SHP77 (cell line): ENCODE data around the gene NT5E.
"Not testable (repeated sequence)": the region's sequence is repeated elsewhere in the genome, so short reads cannot be mapped to it uniquely, and the experiment has no call there.

Source experiments
- DNase-seq, 2 experiments: peaks; one replicate each; lab custom pipeline; 2025; lab: John Stamatoyannopoulos, UW

NT5E gene

DNA sequence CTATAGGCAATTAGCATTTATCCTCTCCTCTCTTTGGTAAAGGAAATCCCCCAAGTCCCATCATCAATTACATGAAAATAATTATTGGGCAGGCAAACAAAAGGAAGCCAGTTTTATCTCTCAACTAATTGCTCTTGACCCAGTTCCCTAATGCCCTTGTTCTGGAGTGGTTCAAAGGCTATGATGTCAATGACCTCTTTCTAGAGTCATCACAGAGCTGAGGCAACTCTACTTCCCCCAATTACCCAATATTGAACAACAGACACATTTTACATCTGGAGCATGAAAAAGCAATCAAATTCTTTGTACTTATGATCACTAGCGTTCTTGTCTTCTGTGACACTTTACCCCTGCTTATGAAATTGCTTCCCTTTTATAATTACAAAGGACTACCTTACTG is 43.5 kb downstream of the NT5E start:
- DNase-seq = no peak

DNA sequence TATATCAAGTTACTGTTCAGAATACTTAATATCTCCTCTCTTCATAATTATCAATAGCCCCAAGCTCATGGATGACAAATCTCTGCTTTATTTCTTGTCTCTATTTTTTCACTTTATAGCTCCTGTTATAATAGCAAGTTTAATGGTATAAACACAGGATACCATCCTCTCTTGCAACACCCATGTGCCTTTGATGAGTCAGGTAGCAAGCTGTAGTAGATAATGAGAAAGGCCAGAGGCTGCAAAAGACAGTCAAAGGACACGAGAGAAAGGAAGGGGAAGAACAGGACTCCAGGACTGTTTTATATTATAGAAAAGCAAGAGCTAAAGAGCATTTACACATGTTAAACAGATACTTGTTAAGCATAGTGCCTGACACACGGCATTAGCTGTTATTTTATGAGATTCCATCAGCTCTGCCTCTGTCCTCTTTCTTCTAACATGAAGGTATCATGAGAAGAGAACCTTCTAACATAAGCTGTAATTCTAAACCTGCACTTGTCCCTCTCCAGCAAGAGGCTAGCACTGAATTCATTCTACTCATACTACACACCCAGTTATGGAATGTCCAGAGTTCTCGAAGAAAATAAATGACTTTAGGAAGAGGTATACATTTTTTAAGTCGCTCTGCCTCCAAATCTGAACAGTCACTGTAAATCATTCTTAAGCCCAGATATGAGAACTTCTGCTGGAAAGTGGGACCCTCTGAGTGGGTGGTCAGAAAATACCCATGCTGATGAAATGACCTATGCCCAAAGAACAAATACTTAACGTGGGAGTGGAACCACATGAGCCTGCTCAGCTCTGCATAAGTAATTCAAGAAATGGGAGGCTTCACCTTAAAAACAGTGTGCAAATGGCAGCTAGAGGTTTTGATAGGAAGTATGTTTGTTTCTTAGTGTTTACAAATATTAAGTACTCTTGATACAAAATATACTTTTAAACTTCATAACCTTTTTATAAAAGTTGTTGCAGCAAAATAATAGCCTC is 45.0 kb downstream of the NT5E start:
- DNase-seq = no peak

DNA sequence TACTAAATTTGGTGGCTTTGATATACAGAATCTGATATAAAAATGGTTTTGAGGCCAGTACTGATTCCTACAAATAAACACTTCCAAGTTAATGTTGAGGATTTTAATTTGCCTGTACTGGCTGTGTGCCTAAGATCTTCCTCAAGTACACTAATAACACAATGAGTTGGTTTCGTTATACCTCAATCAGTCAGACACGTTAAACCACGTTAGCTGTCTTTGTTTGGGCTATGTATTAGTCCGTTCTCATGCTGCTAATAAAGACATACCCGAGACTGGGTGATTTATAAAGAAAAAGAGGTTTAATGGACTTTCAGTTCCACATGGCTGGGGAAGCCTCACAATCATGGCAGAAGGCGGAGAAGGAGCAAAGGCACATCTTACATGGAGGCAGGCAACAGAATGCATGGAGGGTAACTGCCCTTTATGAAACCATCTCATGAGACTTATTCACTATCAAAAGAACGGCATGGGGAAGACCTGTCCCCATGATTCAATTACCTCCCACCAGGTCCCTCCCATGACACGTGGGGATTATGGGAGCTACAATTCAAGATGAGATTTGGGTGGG is 46.2 kb downstream of the NT5E start:
- DNase-seq = no peak

DNA sequence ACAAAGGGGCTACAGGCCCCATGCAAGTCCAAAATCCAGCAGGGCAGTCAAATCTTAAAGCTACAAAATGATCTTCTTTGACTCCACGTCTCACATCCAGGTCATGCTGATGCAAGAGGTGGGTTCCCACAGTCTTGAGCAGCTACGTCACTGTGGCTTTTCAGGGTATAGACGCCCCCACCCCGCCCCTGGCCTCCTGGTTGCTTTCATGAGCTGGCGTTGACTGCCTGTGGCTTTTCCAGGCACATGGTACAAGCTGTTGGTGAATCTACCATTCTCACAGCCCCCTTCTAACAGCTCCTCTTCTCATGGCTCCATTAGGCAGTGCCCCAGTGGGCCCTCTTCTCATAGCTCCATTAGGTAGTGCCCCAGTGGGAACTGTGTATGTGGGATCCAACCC is 47.0 kb downstream of the NT5E start:
- no peak for DNase-seq

DNA sequence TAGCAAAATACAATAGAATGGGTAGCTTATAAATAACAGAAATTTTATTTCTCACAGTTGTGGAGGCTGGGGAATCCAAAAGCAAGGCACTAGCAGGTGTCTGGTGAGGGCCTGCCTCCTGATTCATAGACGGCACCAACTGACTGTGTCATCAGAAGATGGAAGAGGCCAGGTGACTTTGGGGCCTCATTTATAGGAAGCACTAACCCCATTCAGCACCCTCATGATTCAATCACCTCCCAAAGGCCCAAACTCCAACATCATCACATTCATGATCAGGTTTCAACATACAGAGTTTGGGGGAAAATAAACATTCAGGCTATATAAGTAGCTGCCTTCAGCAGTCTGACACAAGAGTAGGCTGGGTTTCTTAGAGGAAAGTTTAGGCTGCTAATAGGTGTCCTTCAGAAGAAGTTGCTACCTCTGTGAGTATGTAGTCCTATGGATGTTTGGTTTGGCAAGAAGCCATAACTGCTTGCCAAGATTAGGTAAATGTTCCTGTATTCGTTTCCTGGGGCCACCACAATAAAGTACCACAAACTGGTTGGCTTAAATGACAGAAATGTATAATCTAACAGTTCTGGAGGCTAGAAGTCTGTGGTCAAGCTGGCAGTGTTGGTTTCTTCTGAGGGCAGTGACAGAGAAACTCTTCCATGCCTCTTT is 48.8 kb downstream of the NT5E start:
- peak in 1 of 2 experiments; percentile 21 for DNase-seq

DNA sequence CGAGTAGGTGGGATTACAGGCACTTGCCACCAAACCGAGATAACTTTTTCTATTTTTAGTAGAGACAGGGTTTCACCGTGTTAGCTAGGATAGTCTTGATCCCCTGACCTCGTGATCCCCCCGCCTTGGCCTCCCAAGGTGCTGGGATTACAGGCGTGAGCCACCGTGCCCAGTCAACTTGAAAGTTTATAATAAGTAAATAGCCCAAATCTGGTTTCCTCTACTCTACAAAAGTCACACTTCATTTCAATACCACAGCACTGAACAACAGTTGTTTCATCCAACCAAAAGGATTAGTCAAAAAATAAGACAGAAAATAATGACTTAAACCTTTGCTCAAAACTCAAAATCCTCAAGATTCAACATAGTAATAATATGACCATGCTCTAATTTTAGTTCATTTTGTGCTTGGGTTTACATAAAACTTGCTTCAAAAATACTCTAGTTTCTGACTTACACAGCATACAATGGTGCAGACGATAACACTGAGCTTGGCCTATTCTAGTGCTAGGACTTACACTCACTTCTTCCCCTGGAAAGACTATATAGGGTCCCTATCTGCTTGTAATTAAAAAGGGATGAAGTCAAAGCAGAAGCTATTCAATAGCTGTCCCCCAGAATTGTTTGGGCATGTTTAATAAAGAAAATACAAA is 56.7 kb downstream of the NT5E start:
- no peak for DNase-seq

DNA sequence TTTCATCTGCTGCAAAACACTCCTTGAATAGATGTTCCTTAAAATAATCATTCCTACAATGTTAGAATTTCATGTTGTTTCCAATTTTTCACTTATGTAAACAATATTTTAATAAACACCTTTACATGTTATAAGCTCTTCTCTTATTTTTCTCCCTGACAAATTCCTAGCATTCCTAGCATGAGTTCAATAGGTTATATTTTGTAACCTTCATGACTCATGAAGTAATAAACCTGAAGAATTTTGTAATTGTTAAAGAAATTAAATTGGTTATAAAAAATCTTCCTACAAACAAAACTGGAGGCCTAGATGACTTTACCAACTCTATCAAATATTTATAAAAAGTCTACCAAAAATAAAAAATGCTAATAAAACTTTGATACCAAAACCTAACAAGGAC is 66.3 kb downstream of the NT5E start:
- DNase-seq = no peak

DNA sequence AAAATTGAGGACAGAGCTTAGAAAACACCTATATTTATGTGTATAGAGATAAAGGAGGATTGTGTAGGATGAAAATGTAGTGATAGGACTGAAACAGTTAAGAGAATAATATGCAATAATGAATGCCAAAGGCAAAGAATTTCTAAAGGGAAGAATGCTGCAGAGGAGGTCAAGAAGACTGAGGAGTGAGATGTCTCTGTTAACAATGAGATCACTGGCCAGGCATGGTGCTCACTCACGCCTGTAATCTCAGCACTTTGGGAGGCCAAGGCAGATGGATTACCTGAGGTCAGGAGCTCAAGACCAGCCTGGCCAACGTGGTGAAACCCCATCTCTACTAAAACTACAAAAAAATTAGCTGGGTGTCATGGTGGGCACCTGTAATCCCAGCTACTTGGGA is 74.4 kb downstream of the NT5E start:
- DNase-seq = not testable (repeated sequence)

DNA sequence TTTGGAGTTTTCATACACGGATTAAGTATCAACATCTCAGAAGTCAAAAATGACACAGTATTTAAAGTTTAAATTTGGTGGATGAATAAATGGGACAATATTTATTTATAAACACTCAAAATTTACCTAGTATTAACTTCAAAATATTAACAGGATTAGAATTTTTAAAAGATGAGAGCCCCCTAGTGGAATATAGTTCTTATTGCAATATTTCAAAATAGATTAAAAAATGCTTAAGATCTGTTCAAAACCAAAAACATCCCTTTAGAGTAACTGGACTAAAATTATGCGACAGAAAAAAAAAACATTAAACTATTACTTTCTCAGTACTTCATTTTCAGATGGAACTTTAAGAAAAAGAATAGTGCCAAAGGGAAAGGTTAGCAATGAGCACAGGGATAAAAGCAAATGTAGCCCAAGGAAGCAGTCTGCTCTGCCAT is 87.2 kb downstream of the NT5E start:
- DNase-seq = no peak

DNA sequence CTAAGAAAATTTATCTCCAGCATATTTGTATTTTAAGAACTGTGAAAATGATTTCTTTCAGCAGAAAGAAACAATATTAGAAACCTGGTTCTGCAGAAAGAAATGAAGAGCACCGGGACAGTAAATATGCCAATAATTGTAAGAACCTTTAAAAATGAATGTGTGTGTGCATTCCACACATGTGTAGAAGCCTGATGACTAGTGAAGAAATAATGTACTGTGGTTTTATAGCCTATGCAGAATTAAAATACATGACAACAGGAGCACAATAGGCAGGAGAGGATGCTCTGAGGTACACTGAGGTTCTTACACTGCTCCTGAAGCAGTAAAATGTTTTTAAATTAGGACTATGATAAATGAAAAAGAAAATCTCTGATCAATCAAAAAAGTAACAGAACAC is 94.9 kb downstream of the NT5E start:
- no peak for DNase-seq
